ENCODE measurements around the gene LDHAL6A. TPM values are rescaled to one million over a fixed set of nuclear protein-coding genes. Genes with fewer than 3 reads are reported as not detected.

The LDHAL6A gene
- total RNA-seq, 1 experiment from 2014 or later: not detected

- no peaks in the 10 kb centered on the region for H3K27me3 Mint-ChIP-seq (ENCODE audit: low read depth)
- H3K9me3 Mint-ChIP-seq: no peaks in the 10 kb centered on the region
- POLR2A ChIA-PET: no interaction called here
- H3K27ac Mint-ChIP-seq: no peak overlapping the region
- no peaks in the 10 kb centered on the region for H3K4me1 Mint-ChIP-seq
- ATAC-seq (no peak), DNase-seq (ENCODE audit: low spot score) (no peak)
- H3K4me3 Mint-ChIP-seq: no peak overlapping the region
- CTCF ChIA-PET: no interaction called here
- TF ChIP-seq MAX (CRISPR knock-in tag; IDR thresholded peaks at IDR 0.05): no peak
- TF ChIP-seq PRRX2 (CRISPR knock-in tag; IDR thresholded peaks at IDR 0.05): no peak
- no peak for TF ChIP-seq ZNF396 (CRISPR knock-in tag; IDR thresholded peaks at IDR 0.05; ENCODE audit: borderline replicate concordance)
- no peak for TF ChIP-seq E2F1 (CRISPR knock-in tag; IDR thresholded peaks at IDR 0.05)
- TF ChIP-seq ZNF281 (CRISPR knock-in tag; IDR thresholded peaks at IDR 0.05): no peak
- H3K36me3 Mint-ChIP-seq: no peaks in the 10 kb centered on the region
Measured at GRCh38 chr11:18463439-18463838, 7.8 kb downstream of the LDHAL6A start.

DNA sequence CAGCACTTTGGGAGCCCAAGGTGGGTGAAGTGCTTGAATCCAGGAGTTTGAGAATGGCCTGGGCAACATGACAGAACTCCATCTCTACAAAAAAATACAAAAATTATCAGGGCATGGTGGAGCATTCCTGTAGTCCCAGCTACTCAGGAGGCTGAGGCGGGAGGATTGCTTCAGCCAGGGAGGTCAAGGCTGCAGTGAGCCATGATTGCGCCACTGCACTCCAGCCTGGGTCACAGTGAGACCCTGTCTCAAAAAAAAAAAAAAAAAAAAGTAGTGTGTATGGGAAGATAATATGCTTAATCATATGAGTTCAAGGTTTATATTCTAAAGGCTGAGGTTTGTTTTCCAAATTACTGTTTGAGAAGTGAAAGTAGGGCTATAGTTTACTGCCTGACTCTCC is 10.7 kb downstream of the LDHAL6A start:
- DNase-seq (ENCODE audit: low spot score): no peak
- Mint-ChIP-seq H3K9me3 (no peaks in the 10 kb centered on the region), H3K27me3 (ENCODE audit: low read depth) (no peaks in the 10 kb centered on the region), H3K36me3 (no peaks in the 10 kb centered on the region), H3K4me3 (no peak overlapping the region), H3K27ac (no peak overlapping the region), H3K4me1 (no peaks in the 10 kb centered on the region)
- ChIA-PET POLR2A (no interaction called here), CTCF (no interaction called here)
- ATAC-seq: no peak
- TF ChIP-seq TCF7 (CRISPR knock-in tag; IDR thresholded peaks at IDR 0.05; ENCODE audit: low read depth) (no peak), SMAD3 (CRISPR knock-in tag; IDR thresholded peaks at IDR 0.05; ENCODE audit: borderline replicate concordance) (no peak), GRHL2 (CRISPR knock-in tag; IDR thresholded peaks at IDR 0.05; ENCODE audit: insufficient replicate concordance, severe bottlenecking) (no peak), TEAD1 (CRISPR knock-in tag; IDR thresholded peaks at IDR 0.05) (no peak), ZNF121 (CRISPR knock-in tag; IDR thresholded peaks at IDR 0.05) (no peak), TEAD4 (CRISPR knock-in tag; IDR thresholded peaks at IDR 0.05) (no peak)
- TF ChIP-seq, protein P1, sequence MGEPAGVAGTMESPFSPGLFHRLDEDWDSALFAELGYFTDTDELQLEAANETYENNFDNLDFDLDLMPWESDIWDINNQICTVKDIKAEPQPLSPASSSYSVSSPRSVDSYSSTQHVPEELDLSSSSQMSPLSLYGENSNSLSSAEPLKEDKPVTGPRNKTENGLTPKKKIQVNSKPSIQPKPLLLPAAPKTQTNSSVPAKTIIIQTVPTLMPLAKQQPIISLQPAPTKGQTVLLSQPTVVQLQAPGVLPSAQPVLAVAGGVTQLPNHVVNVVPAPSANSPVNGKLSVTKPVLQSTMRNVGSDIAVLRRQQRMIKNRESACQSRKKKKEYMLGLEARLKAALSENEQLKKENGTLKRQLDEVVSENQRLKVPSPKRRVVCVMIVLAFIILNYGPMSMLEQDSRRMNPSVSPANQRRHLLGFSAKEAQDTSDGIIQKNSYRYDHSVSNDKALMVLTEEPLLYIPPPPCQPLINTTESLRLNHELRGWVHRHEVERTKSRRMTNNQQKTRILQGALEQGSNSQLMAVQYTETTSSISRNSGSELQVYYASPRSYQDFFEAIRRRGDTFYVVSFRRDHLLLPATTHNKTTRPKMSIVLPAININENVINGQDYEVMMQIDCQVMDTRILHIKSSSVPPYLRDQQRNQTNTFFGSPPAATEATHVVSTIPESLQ (CRISPR knock-in tag; IDR thresholded peaks at IDR 0.05): no peak

GRCh38 chr11:18468059-18468458 is 12.4 kb downstream of the LDHAL6A start:
- ATAC-seq (no peak), DNase-seq (ENCODE audit: low spot score) (no peak)
- CTCF ChIA-PET: interaction anchor here (1.1 to 1.2 kb wide), 2 partner anchors 58 to 224 kb away, joined by 4 to 6 read pairs; no protein-coding TSS in a partner anchor
- H3K4me1 Mint-ChIP-seq: no peaks in the 10 kb centered on the region
- H3K4me3 Mint-ChIP-seq: no peak overlapping the region
- POLR2A ChIA-PET: no interaction called here
- H3K9me3 Mint-ChIP-seq: no peaks in the 10 kb centered on the region
- no peak for TF ChIP-seq ELF4 (CRISPR knock-in tag; IDR thresholded peaks at IDR 0.05; ENCODE audit: low read depth)
- no peak for TF ChIP-seq ZNF232 (CRISPR knock-in tag; IDR thresholded peaks at IDR 0.05)
- no peak for TF ChIP-seq ZBTB21 (CRISPR knock-in tag; IDR thresholded peaks at IDR 0.05; ENCODE audit: borderline replicate concordance)
- no peak for TF ChIP-seq HMGXB4 (CRISPR knock-in tag; IDR thresholded peaks at IDR 0.05)
- TF ChIP-seq CREB1 (CRISPR knock-in tag; IDR thresholded peaks at IDR 0.05): no peak
- H3K36me3 Mint-ChIP-seq: no peaks in the 10 kb centered on the region
- no peaks in the 10 kb centered on the region for H3K27me3 Mint-ChIP-seq (ENCODE audit: low read depth)
- H3K27ac Mint-ChIP-seq: no peak overlapping the region

Data from WTC11 (cell line).